ENCODE data around the gene PBX3. TPM values are rescaled to one million over a fixed set of nuclear protein-coding genes. Genes with fewer than 3 reads are reported as not detected.

Gene PBX3
- total and polyA plus RNA-seq, 2 of the 13 experiments (the other 11 are each of a cell fraction or from before 2014, with no cell fraction given): 6.0 to 11.2 TPM

- TF ChIP-seq ZNF766 (CRISPR knock-in tag; IDR thresholded peaks at IDR 0.05; ENCODE audit: borderline replicate concordance) (peak; percentile 98), HNRNPK (IDR thresholded peaks at IDR 0.05; ENCODE audit: low read depth, low read length, poor library complexity, severe bottlenecking) (no peak), FOXA1 (IDR thresholded peaks at IDR 0.05) (no peak), FOXA1 (CRISPR knock-in tag; IDR thresholded peaks at IDR 0.05) (no peak), ZNF768 (CRISPR knock-in tag; IDR thresholded peaks at IDR 0.05) (peak; percentile 82; the same call in 1 of the 2 replicates), ZNF790 (CRISPR knock-in tag; IDR thresholded peaks at IDR 0.05; ENCODE audit: borderline replicate concordance) (peak; percentile 97; the same call in 1 of the 2 replicates), TFE3 (CRISPR knock-in tag; IDR thresholded peaks at IDR 0.05) (peak; percentile 84), ZNF101 (CRISPR knock-in tag; IDR thresholded peaks at IDR 0.05; ENCODE audit: borderline replicate concordance, low read depth) (peak; percentile 94; the same call in 1 of the 2 replicates), SETDB1 (CRISPR knock-in tag; IDR thresholded peaks at IDR 0.05; ENCODE audit: borderline replicate concordance) (no peak; the same call in 1 of the 2 replicates), GPN1 (CRISPR knock-in tag; IDR thresholded peaks at IDR 0.05; ENCODE audit: borderline replicate concordance) (peak; percentile 88; the same call in 1 of the 2 replicates), PREB (CRISPR knock-in tag; IDR thresholded peaks at IDR 0.05) (no peak), CBX2 (IDR thresholded peaks at IDR 0.05; ENCODE audit: low read depth, low read length) (no peak), CBX2 (CRISPR knock-in tag; IDR thresholded peaks at IDR 0.05; ENCODE audit: low read depth) (peak; percentile 99), CENPBD1 (CRISPR knock-in tag; IDR thresholded peaks at IDR 0.05; ENCODE audit: borderline replicate concordance, low read depth) (no peak), POLR2G (IDR thresholded peaks at IDR 0.05; ENCODE audit: low read depth, low read length) (no peak), NAIF1 (CRISPR knock-in tag; IDR thresholded peaks at IDR 0.05; ENCODE audit: borderline replicate concordance) (peak; percentile 65; the same call in 1 of the 2 replicates), TRAFD1 (CRISPR knock-in tag; IDR thresholded peaks at IDR 0.05; ENCODE audit: borderline replicate concordance) (no peak), TOPORS (CRISPR knock-in tag; IDR thresholded peaks at IDR 0.05) (peak; percentile 89), ZBTB33 (CRISPR knock-in tag; IDR thresholded peaks at IDR 0.05) (no peak), NFE2L1 (CRISPR knock-in tag; IDR thresholded peaks at IDR 0.05; ENCODE audit: borderline replicate concordance) (peak; percentile 94), XBP1 (CRISPR knock-in tag; IDR thresholded peaks at IDR 0.05) (0 out of 2 replicates have a peak, but pooled peaks have one; percentile 33), ZNF431 (CRISPR knock-in tag; IDR thresholded peaks at IDR 0.05; ENCODE audit: borderline replicate concordance, low read depth) (0 out of 2 replicates have a peak, but pooled peaks have one; percentile 85), ZNF850 (CRISPR knock-in tag; conservative IDR thresholded peaks at IDR 0.05) (no peak)
Observed at GRCh38 chr9:125746017-125746773, 978 bp upstream of the PBX3 start (continued).

Measured in HepG2 (cell line).